PFSK-1 (cell line): Measurements from ENCODE around the gene CA9.

Source experiments
- FOXP2 ChIP-seq: optimal IDR thresholded peaks from 2 replicates; pipeline ENCODE3; 2011; ENCODE audit warnings: borderline replicate concordance, control low read depth, inconsistent platforms; ENCODE audit not compliant: insufficient read depth; ENCODE audit errors: extremely low read length, extremely low read depth
- POLR2AphosphoS5 ChIP-seq: IDR thresholded peaks from 2 replicates; pipeline ENCODE4 v1.6.1; 2012; ENCODE audit warnings: low read depth, mild to moderate bottlenecking, control low read depth, low read length, moderate library complexity
- SIN3A ChIP-seq: IDR thresholded peaks from 2 replicates; pipeline ENCODE4 v1.6.1; 2012; ENCODE audit warnings: mild to moderate bottlenecking, low read length, moderate library complexity, borderline replicate concordance; ENCODE audit not compliant: insufficient read depth
- TAF1 ChIP-seq: IDR thresholded peaks from 2 replicates; pipeline ENCODE4 v1.6.1; 2012; ENCODE audit warnings: low read length, control low read depth, borderline replicate concordance; ENCODE audit not compliant: insufficient read depth
- TF ChIP-seq, protein P1 (sequence below), 2 experiments: IDR thresholded peaks; 2 replicates each; pipeline versions ENCODE4 v1.6.1 to v1.8.0; 2011 to 2012; ENCODE audit warnings: low read depth in 2 of 2, low read length in 2 of 2, control low read depth in 1 of 2, inconsistent platforms in 1 of 2, mild to moderate bottlenecking in 1 of 2, moderate library complexity in 1 of 2; ENCODE audit not compliant: insufficient read depth in 1 of 2

CA9 gene

DNA sequence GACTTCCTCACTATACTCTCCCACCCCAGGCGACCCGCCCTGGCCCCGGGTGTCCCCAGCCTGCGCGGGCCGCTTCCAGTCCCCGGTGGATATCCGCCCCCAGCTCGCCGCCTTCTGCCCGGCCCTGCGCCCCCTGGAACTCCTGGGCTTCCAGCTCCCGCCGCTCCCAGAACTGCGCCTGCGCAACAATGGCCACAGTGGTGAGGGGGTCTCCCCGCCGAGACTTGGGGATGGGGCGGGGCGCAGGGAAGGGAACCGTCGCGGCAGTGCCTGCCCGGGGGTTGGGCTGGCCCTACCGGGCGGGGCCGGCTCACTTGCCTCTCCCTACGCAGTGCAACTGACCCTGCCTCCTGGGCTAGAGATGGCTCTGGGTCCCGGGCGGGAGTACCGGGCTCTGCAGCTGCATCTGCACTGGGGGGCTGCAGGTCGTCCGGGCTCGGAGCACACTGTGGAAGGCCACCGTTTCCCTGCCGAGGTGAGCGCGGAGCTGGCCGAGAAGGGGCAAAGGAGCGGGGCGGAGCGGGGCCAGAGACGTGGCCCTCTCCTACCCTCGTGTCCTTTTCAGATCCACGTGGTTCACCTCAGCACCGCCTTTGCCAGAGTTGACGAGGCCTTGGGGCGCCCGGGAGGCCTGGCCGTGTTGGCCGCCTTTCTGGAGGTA is 2.1 kb downstream of the CA9 start:
- TF ChIP-seq SIN3A: no peak
- TF ChIP-seq, protein P1, sequence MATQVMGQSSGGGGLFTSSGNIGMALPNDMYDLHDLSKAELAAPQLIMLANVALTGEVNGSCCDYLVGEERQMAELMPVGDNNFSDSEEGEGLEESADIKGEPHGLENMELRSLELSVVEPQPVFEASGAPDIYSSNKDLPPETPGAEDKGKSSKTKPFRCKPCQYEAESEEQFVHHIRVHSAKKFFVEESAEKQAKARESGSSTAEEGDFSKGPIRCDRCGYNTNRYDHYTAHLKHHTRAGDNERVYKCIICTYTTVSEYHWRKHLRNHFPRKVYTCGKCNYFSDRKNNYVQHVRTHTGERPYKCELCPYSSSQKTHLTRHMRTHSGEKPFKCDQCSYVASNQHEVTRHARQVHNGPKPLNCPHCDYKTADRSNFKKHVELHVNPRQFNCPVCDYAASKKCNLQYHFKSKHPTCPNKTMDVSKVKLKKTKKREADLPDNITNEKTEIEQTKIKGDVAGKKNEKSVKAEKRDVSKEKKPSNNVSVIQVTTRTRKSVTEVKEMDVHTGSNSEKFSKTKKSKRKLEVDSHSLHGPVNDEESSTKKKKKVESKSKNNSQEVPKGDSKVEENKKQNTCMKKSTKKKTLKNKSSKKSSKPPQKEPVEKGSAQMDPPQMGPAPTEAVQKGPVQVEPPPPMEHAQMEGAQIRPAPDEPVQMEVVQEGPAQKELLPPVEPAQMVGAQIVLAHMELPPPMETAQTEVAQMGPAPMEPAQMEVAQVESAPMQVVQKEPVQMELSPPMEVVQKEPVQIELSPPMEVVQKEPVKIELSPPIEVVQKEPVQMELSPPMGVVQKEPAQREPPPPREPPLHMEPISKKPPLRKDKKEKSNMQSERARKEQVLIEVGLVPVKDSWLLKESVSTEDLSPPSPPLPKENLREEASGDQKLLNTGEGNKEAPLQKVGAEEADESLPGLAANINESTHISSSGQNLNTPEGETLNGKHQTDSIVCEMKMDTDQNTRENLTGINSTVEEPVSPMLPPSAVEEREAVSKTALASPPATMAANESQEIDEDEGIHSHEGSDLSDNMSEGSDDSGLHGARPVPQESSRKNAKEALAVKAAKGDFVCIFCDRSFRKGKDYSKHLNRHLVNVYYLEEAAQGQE (IDR thresholded peaks at IDR 0.05; ENCODE audit: insufficient read depth in 1 of 2, low read depth in 2 of 2, low read length in 2 of 2): no peak
- TF ChIP-seq TAF1: no peak
- TF ChIP-seq FOXP2: no peak
- TF ChIP-seq POLR2AphosphoS5: no peak

DNA sequence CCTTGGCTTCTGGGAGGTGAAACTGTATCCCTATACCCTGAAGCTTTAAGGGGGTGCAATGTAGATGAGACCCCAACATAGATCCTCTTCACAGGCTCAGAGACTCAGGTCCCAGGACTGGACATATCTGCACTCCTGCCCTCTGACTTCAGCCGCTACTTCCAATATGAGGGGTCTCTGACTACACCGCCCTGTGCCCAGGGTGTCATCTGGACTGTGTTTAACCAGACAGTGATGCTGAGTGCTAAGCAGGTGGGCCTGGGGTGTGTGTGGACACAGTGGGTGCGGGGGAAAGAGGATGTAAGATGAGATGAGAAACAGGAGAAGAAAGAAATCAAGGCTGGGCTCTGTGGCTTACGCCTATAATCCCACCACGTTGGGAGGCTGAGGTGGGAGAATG is 5.4 kb downstream of the CA9 start:
- TF ChIP-seq, protein P1 (IDR thresholded peaks at IDR 0.05; ENCODE audit: insufficient read depth in 1 of 2, low read depth in 2 of 2, low read length in 2 of 2): no peak
- TF ChIP-seq FOXP2 (no peak), SIN3A (no peak), POLR2AphosphoS5 (no peak), TAF1 (no peak)

DNA sequence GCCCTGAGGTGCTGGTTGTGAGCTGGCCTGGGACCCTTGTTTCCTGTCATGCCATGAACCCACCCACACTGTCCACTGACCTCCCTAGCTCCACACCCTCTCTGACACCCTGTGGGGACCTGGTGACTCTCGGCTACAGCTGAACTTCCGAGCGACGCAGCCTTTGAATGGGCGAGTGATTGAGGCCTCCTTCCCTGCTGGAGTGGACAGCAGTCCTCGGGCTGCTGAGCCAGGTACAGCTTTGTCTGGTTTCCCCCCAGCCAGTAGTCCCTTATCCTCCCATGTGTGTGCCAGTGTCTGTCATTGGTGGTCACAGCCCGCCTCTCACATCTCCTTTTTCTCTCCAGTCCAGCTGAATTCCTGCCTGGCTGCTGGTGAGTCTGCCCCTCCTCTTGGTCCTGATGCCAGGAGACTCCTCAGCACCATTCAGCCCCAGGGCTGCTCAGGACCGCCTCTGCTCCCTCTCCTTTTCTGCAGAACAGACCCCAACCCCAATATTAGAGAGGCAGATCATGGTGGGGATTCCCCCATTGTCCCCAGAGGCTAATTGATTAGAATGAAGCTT is 6.1 kb downstream of the CA9 start:
- TF ChIP-seq TAF1 (no peak), POLR2AphosphoS5 (no peak), FOXP2 (no peak), SIN3A (no peak)
- TF ChIP-seq, protein P1 (IDR thresholded peaks at IDR 0.05; ENCODE audit: insufficient read depth in 1 of 2, low read depth in 2 of 2, low read length in 2 of 2): no peak

DNA sequence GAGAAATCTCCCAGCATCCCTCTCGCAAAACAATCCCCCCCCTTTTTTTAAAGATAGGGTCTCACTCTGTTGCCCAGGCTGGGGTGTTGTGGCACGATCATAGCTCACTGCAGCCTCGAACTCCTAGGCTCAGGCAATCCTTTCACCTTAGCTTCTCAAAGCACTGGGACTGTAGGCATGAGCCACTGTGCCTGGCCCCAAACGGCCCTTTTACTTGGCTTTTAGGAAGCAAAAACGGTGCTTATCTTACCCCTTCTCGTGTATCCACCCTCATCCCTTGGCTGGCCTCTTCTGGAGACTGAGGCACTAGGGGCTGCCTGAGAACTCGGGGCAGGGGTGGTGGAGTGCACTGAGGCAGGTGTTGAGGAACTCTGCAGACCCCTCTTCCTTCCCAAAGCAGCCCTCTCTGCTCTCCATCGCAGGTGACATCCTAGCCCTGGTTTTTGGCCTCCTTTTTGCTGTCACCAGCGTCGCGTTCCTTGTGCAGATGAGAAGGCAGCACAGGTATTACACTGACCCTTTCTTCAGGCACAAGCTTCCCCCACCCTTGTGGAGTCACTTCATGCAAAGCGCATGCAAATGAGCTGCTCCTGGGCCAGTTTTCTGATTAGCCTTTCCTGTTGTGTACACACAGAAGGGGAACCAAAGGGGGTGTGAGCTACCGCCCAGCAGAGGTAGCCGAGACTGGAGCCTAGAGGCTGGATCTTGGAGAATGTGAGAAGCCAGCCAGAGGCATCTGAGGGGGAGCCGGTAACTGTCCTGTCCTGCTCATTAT is 6.8 kb downstream of the CA9 start:
- TF ChIP-seq FOXP2: no peak
- TF ChIP-seq, protein P1 (IDR thresholded peaks at IDR 0.05; ENCODE audit: insufficient read depth in 1 of 2, low read depth in 2 of 2, low read length in 2 of 2): no peak
- no peak for TF ChIP-seq SIN3A
- no peak for TF ChIP-seq POLR2AphosphoS5
- TF ChIP-seq TAF1: no peak
